C4-2B (cell line): ENCODE results near the gene TCF12.

Experiments
- H3K27ac ChIP-seq: fragments of 450-650 bp; 2 replicates; pipeline ENCODE4 v1.5.1; 2017
- ZFX ChIP-seq: fragments of 450-650 bp; IDR thresholded peaks from 2 replicates; pipeline ENCODE4 v1.6.1; 2017
- TF ChIP-seq, protein P1 (sequence below): fragments of 450-650 bp; conservative IDR thresholded peaks from 2 replicates; pipeline ENCODE4 v1.5.1; 2017; ENCODE audit warnings: mild to moderate bottlenecking

TCF12 gene

DNA sequence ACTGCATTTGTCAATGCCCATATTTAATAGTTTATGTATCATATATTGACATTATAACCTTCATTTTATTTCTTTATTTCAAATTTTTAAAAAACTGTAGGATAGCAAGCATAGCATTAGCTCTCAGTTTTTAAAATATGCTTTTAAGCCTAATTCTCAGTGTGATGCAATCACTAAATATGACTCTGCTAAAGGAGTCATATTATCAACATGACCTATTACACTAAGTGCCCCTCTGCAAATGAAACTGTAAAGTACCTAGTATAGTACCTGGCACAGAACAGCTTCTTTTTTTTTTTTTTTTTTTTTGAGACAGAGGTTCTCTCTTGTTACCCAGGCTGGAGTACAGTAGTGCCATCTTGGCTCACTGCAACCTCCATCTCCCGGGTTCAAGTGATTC is 278.4 kb downstream of the TCF12 start:
- no peak for TF ChIP-seq ZFX
- TF ChIP-seq, protein P1, sequence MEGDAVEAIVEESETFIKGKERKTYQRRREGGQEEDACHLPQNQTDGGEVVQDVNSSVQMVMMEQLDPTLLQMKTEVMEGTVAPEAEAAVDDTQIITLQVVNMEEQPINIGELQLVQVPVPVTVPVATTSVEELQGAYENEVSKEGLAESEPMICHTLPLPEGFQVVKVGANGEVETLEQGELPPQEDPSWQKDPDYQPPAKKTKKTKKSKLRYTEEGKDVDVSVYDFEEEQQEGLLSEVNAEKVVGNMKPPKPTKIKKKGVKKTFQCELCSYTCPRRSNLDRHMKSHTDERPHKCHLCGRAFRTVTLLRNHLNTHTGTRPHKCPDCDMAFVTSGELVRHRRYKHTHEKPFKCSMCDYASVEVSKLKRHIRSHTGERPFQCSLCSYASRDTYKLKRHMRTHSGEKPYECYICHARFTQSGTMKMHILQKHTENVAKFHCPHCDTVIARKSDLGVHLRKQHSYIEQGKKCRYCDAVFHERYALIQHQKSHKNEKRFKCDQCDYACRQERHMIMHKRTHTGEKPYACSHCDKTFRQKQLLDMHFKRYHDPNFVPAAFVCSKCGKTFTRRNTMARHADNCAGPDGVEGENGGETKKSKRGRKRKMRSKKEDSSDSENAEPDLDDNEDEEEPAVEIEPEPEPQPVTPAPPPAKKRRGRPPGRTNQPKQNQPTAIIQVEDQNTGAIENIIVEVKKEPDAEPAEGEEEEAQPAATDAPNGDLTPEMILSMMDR, result no peak
- no peak overlapping the region for H3K27ac ChIP-seq

DNA sequence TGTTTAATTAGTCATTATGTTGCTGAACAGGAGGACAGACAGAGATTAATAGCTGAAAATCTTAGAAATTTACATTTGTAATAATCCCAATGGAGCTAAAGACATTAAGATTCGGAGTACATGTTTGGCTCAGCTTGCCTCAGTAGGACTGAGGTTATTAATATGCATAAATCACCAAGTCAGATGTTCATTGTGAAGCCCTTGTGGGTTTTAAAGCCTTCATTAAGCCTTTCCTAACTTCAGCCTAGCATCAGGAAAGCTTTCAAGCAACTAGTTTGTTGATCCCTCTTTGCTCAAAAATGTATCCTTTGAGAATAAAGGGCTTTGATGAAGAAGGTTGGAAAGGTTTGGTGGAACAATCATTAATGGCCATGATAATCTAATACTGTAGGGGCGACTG is 279.7 kb downstream of the TCF12 start:
- no peak for TF ChIP-seq ZFX
- TF ChIP-seq, protein P1, result no peak
- no peak overlapping the region for H3K27ac ChIP-seq

DNA sequence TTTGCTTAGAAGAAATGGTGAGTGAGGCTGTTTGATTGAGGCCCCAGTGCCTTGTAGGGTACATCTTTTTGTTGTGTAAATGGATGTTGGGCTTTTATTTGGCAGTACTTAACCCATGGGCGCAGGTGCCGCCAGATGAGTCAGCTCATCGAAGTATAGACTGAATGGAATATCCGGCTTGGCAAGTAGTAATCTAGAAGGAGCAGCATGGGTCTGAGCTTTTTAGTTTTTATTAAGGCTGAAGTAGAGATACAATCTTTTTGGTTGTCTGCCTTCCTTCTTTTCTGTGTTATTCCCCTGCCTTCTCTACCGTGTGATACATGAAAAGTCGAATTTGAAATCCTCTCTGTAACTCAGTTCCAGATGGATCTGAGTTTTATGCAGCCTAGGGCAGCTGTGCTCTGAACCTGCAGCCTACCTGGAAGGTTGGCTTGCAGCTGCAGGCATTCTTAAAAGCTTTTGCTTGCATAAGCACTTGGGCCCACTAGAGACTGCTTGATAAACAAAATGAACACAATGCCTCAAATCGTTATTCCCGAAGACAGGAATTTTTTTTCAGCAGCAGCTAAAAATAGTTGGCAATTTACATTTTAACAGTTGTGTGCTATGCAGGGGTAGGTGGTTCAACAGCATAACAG is 280.3 kb downstream of the TCF12 start:
- H3K27ac ChIP-seq, result peak overlapping the region; percentile 54; the same call in 1 of the 2 replicates
- TF ChIP-seq ZFX, result no peak
- TF ChIP-seq, protein P1, result no peak

DNA sequence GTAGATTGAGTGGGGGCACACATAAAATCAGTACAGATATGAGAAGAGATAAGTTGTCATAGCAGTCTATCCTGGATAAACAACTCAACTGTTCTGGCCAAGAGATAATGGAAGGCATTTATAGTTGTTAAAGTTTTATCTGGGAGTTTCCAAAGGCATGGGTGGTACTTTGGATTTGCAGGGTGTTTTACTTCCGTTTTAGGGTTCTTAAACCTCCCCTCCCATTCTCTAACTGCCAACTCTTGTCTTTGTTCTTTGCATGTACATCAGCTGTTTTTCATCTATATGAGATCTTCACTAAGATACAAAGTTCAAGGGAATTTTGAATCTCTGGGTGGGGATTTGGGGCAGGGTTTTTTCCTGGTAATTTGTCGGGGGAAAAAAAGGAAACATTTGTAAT is 283.1 kb downstream of the TCF12 start:
- TF ChIP-seq ZFX, result no peak
- TF ChIP-seq, protein P1, result no peak
- H3K27ac ChIP-seq, result no peak overlapping the region

DNA sequence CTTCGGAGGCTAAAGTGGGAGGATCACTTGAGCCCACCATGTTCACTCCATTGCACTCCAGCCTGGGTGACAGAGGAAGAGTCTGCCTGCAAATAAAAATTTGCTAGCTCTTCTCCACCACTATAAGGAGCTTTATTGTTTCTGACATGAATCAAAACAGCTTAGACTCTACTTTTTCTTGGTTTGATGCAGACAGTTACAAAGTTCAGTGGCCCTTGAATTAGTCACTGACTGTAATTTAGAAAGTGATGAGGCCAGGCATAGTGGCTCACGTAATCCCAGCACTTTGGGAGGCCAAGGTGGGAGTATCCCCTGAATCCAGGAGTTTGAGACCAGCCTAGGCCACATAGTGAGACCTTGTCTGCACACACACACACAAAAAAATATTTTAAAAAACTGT is 285.5 kb downstream of the TCF12 start:
- no peak overlapping the region for H3K27ac ChIP-seq
- TF ChIP-seq ZFX, result no peak
- TF ChIP-seq, protein P1, result no peak

DNA sequence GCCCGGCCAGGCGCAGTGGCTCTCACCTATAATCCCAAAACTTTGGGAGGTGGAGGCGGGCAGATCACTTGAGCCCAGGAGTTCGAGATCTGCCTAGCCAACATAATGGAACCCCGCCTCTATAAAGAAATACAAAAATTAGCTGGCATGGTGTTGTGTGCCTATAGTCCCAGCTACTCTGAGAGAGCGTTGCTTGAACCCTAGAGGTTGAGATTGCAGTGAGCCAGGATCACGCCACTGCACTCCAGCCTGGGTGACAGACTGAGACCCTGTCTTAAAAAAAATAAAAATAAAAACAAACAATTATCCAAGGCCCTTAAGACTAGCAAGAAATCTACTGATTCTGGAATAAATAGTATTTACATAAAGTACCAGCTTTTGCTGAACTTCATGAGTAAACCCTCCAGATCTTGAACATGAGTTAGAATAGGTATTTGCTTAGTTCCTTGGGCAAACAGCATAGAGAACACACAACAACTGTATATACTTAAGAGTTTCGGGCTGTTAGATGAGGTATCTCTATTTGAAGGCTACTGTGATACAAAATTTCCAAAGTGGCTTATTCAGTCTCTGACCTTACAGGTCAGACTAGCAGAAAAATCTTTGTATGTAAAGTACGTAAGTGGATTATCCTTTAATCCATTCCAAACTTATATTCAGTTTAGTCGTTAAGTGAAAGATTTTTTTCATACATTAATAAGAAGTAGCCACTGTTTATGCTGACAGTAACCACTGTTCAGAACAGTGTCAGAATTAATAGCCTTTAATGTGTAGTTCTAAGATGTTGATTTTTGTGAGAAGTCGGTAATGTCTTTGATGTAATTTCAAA is 286.8 kb downstream of the TCF12 start:
- TF ChIP-seq ZFX, result no peak
- TF ChIP-seq, protein P1, result no peak
- no peak overlapping the region for H3K27ac ChIP-seq

DNA sequence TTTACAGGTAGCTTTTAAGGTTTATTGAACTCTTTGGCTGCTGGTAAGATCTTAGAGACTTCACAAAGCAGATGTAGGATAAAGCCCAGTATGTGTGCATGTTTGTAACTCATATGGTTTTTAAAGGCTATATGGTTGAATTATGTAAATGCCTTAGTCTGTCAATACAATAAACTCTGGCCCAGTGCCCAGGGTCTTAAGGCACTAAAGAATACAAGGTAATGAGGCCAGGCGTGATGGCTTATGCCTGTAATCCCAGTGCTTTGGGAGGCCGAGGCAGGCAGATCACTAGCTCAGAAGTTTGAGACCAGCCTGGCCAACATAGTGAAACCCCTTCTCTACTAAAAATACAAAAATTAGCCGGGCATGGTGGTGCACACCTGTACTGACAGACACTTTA is 287.6 kb downstream of the TCF12 start:
- no peak for TF ChIP-seq ZFX
- TF ChIP-seq, protein P1, result no peak

More for the DNA sequence above, 287.6 kb downstream of the TCF12 start:
- no peak overlapping the region for H3K27ac ChIP-seq
